ENCODE results near the gene MRGPRG.

GRCh38 chr11:3245071-3245470 is 26.5 kb upstream of the MRGPRG start:
- no peak for TF ChIP-seq EZH2 (IDR thresholded peaks at IDR 0.05; ENCODE audit: borderline replicate concordance, low read length)
- TF ChIP-seq, protein P1, sequence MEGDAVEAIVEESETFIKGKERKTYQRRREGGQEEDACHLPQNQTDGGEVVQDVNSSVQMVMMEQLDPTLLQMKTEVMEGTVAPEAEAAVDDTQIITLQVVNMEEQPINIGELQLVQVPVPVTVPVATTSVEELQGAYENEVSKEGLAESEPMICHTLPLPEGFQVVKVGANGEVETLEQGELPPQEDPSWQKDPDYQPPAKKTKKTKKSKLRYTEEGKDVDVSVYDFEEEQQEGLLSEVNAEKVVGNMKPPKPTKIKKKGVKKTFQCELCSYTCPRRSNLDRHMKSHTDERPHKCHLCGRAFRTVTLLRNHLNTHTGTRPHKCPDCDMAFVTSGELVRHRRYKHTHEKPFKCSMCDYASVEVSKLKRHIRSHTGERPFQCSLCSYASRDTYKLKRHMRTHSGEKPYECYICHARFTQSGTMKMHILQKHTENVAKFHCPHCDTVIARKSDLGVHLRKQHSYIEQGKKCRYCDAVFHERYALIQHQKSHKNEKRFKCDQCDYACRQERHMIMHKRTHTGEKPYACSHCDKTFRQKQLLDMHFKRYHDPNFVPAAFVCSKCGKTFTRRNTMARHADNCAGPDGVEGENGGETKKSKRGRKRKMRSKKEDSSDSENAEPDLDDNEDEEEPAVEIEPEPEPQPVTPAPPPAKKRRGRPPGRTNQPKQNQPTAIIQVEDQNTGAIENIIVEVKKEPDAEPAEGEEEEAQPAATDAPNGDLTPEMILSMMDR (IDR thresholded peaks at IDR 0.05; ENCODE audit: low read length): no peak
